HEK293 (cell line): ENCODE measurements around the gene NPAS2.
A peak's percentile ranks its signal among the peaks of the same experiment; 100 is the strongest.

Source experiments
- CTCF ChIA-PET: fragments of 350-600 bp; formaldehyde crosslinking; extraction: SDS; loops from one replicate; lab custom pipeline; 2021; ENCODE audit warnings: antibody characterized with exemption; lab: Yijun Ruan, JAX
- POLR2A ChIA-PET: fragments of 300-600 bp; formaldehyde crosslinking; extraction: SDS; loops from one replicate; lab custom pipeline; 2020; ENCODE audit warnings: antibody characterized with exemption, inconsistent platforms; lab: Yijun Ruan, JAX
- H3K27ac ChIP-seq: fragments of 200-500 bp; sonication (Bioruptor generic); 2 replicates; pipeline ENCODE4 v1.5.1; 2014; ENCODE audit warnings: low read depth, low read length, control low read depth, inconsistent platforms; ENCODE audit errors: extremely low read depth
- H3K36me3 ChIP-seq, 2 experiments: fragments of 200-500 bp in 1 of 2; sonication (Bioruptor generic) in 1 of 2; 1 replicate in 1 of 2; 2 replicates in 1 of 2; pipeline ENCODE4 v1.5.1; 2014 to 2017; ENCODE audit warnings: inconsistent platforms in 2 of 2, low read length in 2 of 2; ENCODE audit not compliant: control insufficient read depth in 2 of 2, insufficient read depth in 1 of 2
- H3K4me1 ChIP-seq: fragments of 200-500 bp; sonication (Bioruptor generic); 2 replicates; pipeline ENCODE4 v1.5.1; 2014; ENCODE audit warnings: mild to moderate bottlenecking, low read length, inconsistent platforms; ENCODE audit not compliant: control insufficient read depth, insufficient read depth
- H3K4me3 ChIP-seq: 2 replicates; pipeline ENCODE4 v1.5.1; 2011; ENCODE audit warnings: low read depth, mild to moderate bottlenecking, control low read depth, low read length, moderate library complexity
- H3K9me3 ChIP-seq: fragments of 200-500 bp; sonication (Bioruptor generic); 2 replicates; pipeline ENCODE4 v1.5.1; 2014; ENCODE audit warnings: low read depth, low read length, inconsistent platforms; ENCODE audit not compliant: control insufficient read depth, insufficient read depth
- BCL11A ChIP-seq: fragments of 450-650 bp; formaldehyde crosslinking; IDR thresholded peaks from 2 replicates; pipeline ENCODE4 v1.5.1; 2016; ENCODE audit warnings: low read depth, missing biosample characterization, missing genetic modification characterization
- CTCF ChIP-seq: fragments of 450-650 bp; formaldehyde crosslinking; IDR thresholded peaks from 2 replicates; pipeline ENCODE4 v1.5.1; 2016; ENCODE audit warnings: missing biosample characterization, missing genetic modification characterization
- OSR2 ChIP-seq: fragments of 450-650 bp; formaldehyde crosslinking; IDR thresholded peaks from 2 replicates; pipeline ENCODE4 v1.5.1; 2016; ENCODE audit warnings: missing biosample characterization, missing genetic modification characterization
- PBX3 ChIP-seq: sonication (generic); formaldehyde crosslinking; IDR thresholded peaks from 2 replicates; pipeline ENCODE4 v1.8.1; 2022; ENCODE audit warnings: mild to moderate bottlenecking, moderate library complexity, missing genetic modification reagents
- REST ChIP-seq: fragments of 450-650 bp; formaldehyde crosslinking; IDR thresholded peaks from 2 replicates; pipeline ENCODE4 v1.5.1; 2016; ENCODE audit warnings: missing biosample characterization, missing genetic modification characterization
- ZBTB11 ChIP-seq: fragments of 450-650 bp; formaldehyde crosslinking; conservative IDR thresholded peaks from 2 replicates; pipeline ENCODE4 v1.5.1; 2016; ENCODE audit warnings: low read depth, missing biosample characterization, missing genetic modification characterization
- ZBTB20 ChIP-seq: fragments of 450-650 bp; formaldehyde crosslinking; IDR thresholded peaks from 2 replicates; pipeline ENCODE4 v1.5.1; 2016; ENCODE audit warnings: missing biosample characterization, missing genetic modification characterization
- ZIC2 ChIP-seq: fragments of 450-650 bp; formaldehyde crosslinking; IDR thresholded peaks from 2 replicates; pipeline ENCODE4 v1.5.1; 2016; ENCODE audit warnings: missing biosample characterization, missing genetic modification characterization
- ZNF121 ChIP-seq: fragments of 450-650 bp; formaldehyde crosslinking; IDR thresholded peaks from 2 replicates; pipeline ENCODE4 v1.5.1; 2016; ENCODE audit warnings: missing biosample characterization, missing genetic modification characterization
- ZNF140 ChIP-seq: fragments of 450-650 bp; formaldehyde crosslinking; IDR thresholded peaks from 2 replicates; pipeline ENCODE4 v1.5.1; 2016; ENCODE audit warnings: missing biosample characterization, missing genetic modification characterization
- ZNF19 ChIP-seq: fragments of 450-650 bp; formaldehyde crosslinking; IDR thresholded peaks from 2 replicates; pipeline ENCODE4; 2016; ENCODE audit warnings: missing biosample characterization, missing genetic modification characterization, low read depth
- ZNF311 ChIP-seq: fragments of 450-650 bp; formaldehyde crosslinking; IDR thresholded peaks from 2 replicates; pipeline ENCODE4 v1.5.1; 2017; ENCODE audit warnings: missing biosample characterization, missing genetic modification characterization, borderline replicate concordance
- ZNF398 ChIP-seq: fragments of 450-650 bp; formaldehyde crosslinking; IDR thresholded peaks from 2 replicates; pipeline ENCODE4 v1.5.1; 2017; ENCODE audit warnings: missing biosample characterization, missing genetic modification characterization
- ZNF623 ChIP-seq: fragments of 450-650 bp; formaldehyde crosslinking; IDR thresholded peaks from 2 replicates; pipeline ENCODE4 v1.5.1; 2016; ENCODE audit warnings: missing biosample characterization, missing genetic modification characterization
- ZNF830 ChIP-seq: fragments of 450-650 bp; IDR thresholded peaks from 2 replicates; pipeline ENCODE4 v1.5.0; 2018; ENCODE audit warnings: missing biosample characterization, missing genetic modification characterization, low read depth, mild to moderate bottlenecking, moderate library complexity
- ZNF837 ChIP-seq: fragments of 450-650 bp; formaldehyde crosslinking; IDR thresholded peaks from 2 replicates; pipeline ENCODE4 v1.5.1; 2016; ENCODE audit warnings: missing biosample characterization, missing genetic modification characterization
- ZSCAN18 ChIP-seq: fragments of 450-650 bp; formaldehyde crosslinking; IDR thresholded peaks from 2 replicates; pipeline ENCODE4 v1.5.1; 2016; ENCODE audit warnings: missing biosample characterization, missing genetic modification characterization

NPAS2 gene

GRCh38 chr2:100822587-100823248, 2.8 kb downstream of the NPAS2 start (continued):
- TF ChIP-seq CTCF, result no peak
- no peak for TF ChIP-seq ZNF837
- peak; percentile 60; the same call in 1 of the 2 replicates for TF ChIP-seq ZBTB20
- TF ChIP-seq ZNF121, result no peak
- TF ChIP-seq ZNF398 (tag by site-specific recombination), result no peak
- no peak for TF ChIP-seq BCL11A
- 0 out of 2 replicates have a peak, but pooled peaks have one; percentile 20 for TF ChIP-seq ZIC2 (tag by site-specific recombination)
- TF ChIP-seq ZNF140, result peak; percentile 82; the same call in 1 of the 2 replicates
- no peak for TF ChIP-seq OSR2 (tag by site-specific recombination)

GRCh38 chr2:100823665-100824438, 3.9 kb downstream of the NPAS2 start:
- Histone ChIP-seq H3K4me1 (peaks cover 4% of the 10 kb centered on the region; the same call in 1 of the 2 replicates), H3K27ac (no peak overlapping the region), H3K9me3 (no peaks in the 10 kb centered on the region; the same call in 1 of the 2 replicates), H3K36me3 (no peaks in the 10 kb centered on the region), H3K4me3 (no peak overlapping the region)
- ChIA-PET CTCF (interaction anchor here (0.6 kb wide), 1 partner anchor 10 kb away, joined by 3 read pairs; no protein-coding TSS in a partner anchor), POLR2A (no interaction called here)
- TF ChIP-seq ZNF19 (no peak), ZNF623 (tag by site-specific recombination) (no peak), REST (tag by site-specific recombination) (no peak), ZSCAN18 (tag by site-specific recombination) (no peak), PBX3 (no peak), ZNF311 (no peak), ZBTB11 (tag by site-specific recombination) (no peak), ZIC2 (tag by site-specific recombination) (no peak), ZNF830 (tag by site-specific recombination) (no peak)
